Type B pancreatic cell (in vitro differentiated cells): Measurements from ENCODE around the gene KPNB1. TPM values are rescaled to one million over a fixed set of nuclear protein-coding genes. Genes with fewer than 3 reads are reported as not detected.
A peak's percentile ranks its signal among the peaks of the same experiment; 100 is the strongest.

Source experiments
- DNase-seq: peaks from one replicate; pipeline ENCODE4 v3.0.0; 2021; ENCODE audit warnings: mixed read lengths; ENCODE audit not compliant: unreplicated experiment; ENCODE audit errors: extremely low spot score
- H3K27ac Mint-ChIP-seq: 2 replicates; pipeline ENCODE4 v1.8.0; 2021; ENCODE audit warnings: mild to moderate bottlenecking, mixed read lengths
- H3K27me3 Mint-ChIP-seq: 2 replicates; pipeline ENCODE4 v1.8.0; 2021; ENCODE audit warnings: mixed read lengths
- H3K36me3 Mint-ChIP-seq: 2 replicates; pipeline ENCODE4 v1.8.0; 2021; ENCODE audit warnings: mixed read lengths
- H3K4me1 Mint-ChIP-seq: one replicate; pipeline ENCODE4 v1.8.0; 2021; ENCODE audit warnings: mixed read lengths; ENCODE audit not compliant: unreplicated experiment
- H3K4me3 Mint-ChIP-seq: 2 replicates; pipeline ENCODE4 v1.8.0; 2021; ENCODE audit warnings: mild to moderate bottlenecking, mixed read lengths
- H3K9me3 Mint-ChIP-seq: 2 replicates; pipeline ENCODE4 v1.8.0; 2021; ENCODE audit warnings: mixed read lengths
- CTCF ChIP-seq: fragments of 200-600 bp; sonication (generic); conservative IDR thresholded peaks from 2 replicates; pipeline ENCODE4 v1.5.0; 2021; ENCODE audit warnings: antibody characterized with exemption, mild to moderate bottlenecking
- total RNA-seq: library from RNA; stranded (reverse); gene quantifications from 2 replicates; pipeline ENCODE4 v1.2.1, GENCODE V29; 2021; ENCODE audit warnings: low replicate concordance

KPNB1 gene
- total RNA-seq, 1 donor from 2014 or later, result 372 TPM

GRCh38 chr17:47698749-47699535 lies 49.2 kb downstream of the KPNB1 start:
- Mint-ChIP-seq H3K4me1 (peaks cover 4% of the 10 kb centered on the region), H3K9me3 (no peaks in the 10 kb centered on the region), H3K4me3 (no peak overlapping the region), H3K27me3 (no peaks in the 10 kb centered on the region), H3K27ac (peak overlapping the region; percentile 50), H3K36me3 (no peaks in the 10 kb centered on the region)
- DNase-seq, result no peak
- TF ChIP-seq CTCF, result peak; percentile 97

- Mint-ChIP-seq H3K27me3 (no peaks in the 10 kb centered on the region), H3K4me3 (no peak overlapping the region), H3K9me3 (no peaks in the 10 kb centered on the region), H3K27ac (no peak overlapping the region), H3K36me3 (no peaks in the 10 kb centered on the region), H3K4me1 (peaks cover 4% of the 10 kb centered on the region)
- TF ChIP-seq CTCF, result no peak
- no peak for DNase-seq
Observed at GRCh38 chr17:47699536-47699840, 49.8 kb downstream of the KPNB1 start.

- no peak for TF ChIP-seq CTCF
- Mint-ChIP-seq H3K36me3 (no peaks in the 10 kb centered on the region), H3K27me3 (no peaks in the 10 kb centered on the region), H3K4me3 (no peak overlapping the region), H3K4me1 (peaks cover 4% of the 10 kb centered on the region), H3K9me3 (no peaks in the 10 kb centered on the region), H3K27ac (no peak overlapping the region)
- no peak for DNase-seq
Observed at GRCh38 chr17:47700471-47701449, 51.0 kb downstream of the KPNB1 start.

- no peak for DNase-seq
- H3K27ac Mint-ChIP-seq, result no peak overlapping the region
- no peak overlapping the region for H3K4me3 Mint-ChIP-seq
- H3K9me3 Mint-ChIP-seq, result no peaks in the 10 kb centered on the region
- no peaks in the 10 kb centered on the region for H3K36me3 Mint-ChIP-seq
- peaks cover 4% of the 10 kb centered on the region for H3K4me1 Mint-ChIP-seq
- TF ChIP-seq CTCF, result no peak
- no peaks in the 10 kb centered on the region for H3K27me3 Mint-ChIP-seq
Observed at GRCh38 chr17:47701608-47702007, 51.9 kb downstream of the KPNB1 start.

- no peaks in the 10 kb centered on the region for H3K9me3 Mint-ChIP-seq
- TF ChIP-seq CTCF, result no peak
- peaks cover 12% of the 10 kb centered on the region for H3K4me1 Mint-ChIP-seq
- no peak overlapping the region for H3K27ac Mint-ChIP-seq
- no peak for DNase-seq
- H3K36me3 Mint-ChIP-seq, result no peaks in the 10 kb centered on the region
- peaks cover 5% of the 10 kb centered on the region for H3K27me3 Mint-ChIP-seq
- H3K4me3 Mint-ChIP-seq, result no peak overlapping the region
Observed at GRCh38 chr17:47702391-47702995, 52.8 kb downstream of the KPNB1 start.
